T-helper 17 cell (primary cell): ENCODE results near the gene ANKRD49. TPM values are rescaled to one million over a fixed set of nuclear protein-coding genes. Genes with fewer than 3 reads are reported as not detected.
A peak's percentile ranks its signal among the peaks of the same experiment; 100 is the strongest.

Experiments
- ATAC-seq: fragments of 150-1000 bp; cut with Tn5 transposase; 2 replicates; pipeline ENCODE4 v1.10.0; 2021; ENCODE audit warnings: mild to moderate bottlenecking, moderate library complexity
- DNase-seq, 3 donors: peaks; one replicate each; pipeline versions ENCODE4 v3.0.0 to v3.0.0-alpha.2; 2020 to 2021
- H3K9me3 ChIP-seq: one replicate; pipeline ENCODE4 v1.7.0; 2013; ENCODE audit warnings: low read length, mild to moderate bottlenecking; ENCODE audit not compliant: control insufficient read depth, poor library complexity, severe bottlenecking
- H3K27ac Mint-ChIP-seq: one replicate; pipeline ENCODE4 v1.8.0; 2022; ENCODE audit warnings: mild to moderate bottlenecking, moderate library complexity, mixed read lengths
- H3K27me3 Mint-ChIP-seq: one replicate; pipeline ENCODE4 v1.8.0; 2022; ENCODE audit warnings: mixed read lengths
- H3K36me3 Mint-ChIP-seq: one replicate; pipeline ENCODE4 v1.8.0; 2022; ENCODE audit warnings: low read depth, mixed read lengths
- H3K4me1 Mint-ChIP-seq: one replicate; pipeline ENCODE4 v1.8.0; 2022; ENCODE audit warnings: mild to moderate bottlenecking, mixed read lengths
- H3K4me3 Mint-ChIP-seq: one replicate; pipeline ENCODE4 v1.8.0; 2022; ENCODE audit warnings: mild to moderate bottlenecking, moderate library complexity, mixed read lengths
- total RNA-seq, 4 donors: library from RNA in 2 of 4; stranded (reverse) in 2 of 4; gene quantifications; one replicate each; pipeline ENCODE4 v1.2.3 and lab custom pipeline; 2022 to 2026

Gene ANKRD49, protein sequence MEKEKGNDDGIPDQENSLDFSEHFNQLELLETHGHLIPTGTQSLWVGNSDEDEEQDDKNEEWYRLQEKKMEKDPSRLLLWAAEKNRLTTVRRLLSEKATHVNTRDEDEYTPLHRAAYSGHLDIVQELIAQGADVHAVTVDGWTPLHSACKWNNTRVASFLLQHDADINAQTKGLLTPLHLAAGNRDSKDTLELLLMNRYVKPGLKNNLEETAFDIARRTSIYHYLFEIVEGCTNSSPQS
- total RNA-seq (10 to 100 TPM; 27.4 to 38.1 TPM), total RNA-seq (lab: John Stamatoyannopoulos, UW) (40.7 to 84.1 reads per million in 2 donors)

DNA sequence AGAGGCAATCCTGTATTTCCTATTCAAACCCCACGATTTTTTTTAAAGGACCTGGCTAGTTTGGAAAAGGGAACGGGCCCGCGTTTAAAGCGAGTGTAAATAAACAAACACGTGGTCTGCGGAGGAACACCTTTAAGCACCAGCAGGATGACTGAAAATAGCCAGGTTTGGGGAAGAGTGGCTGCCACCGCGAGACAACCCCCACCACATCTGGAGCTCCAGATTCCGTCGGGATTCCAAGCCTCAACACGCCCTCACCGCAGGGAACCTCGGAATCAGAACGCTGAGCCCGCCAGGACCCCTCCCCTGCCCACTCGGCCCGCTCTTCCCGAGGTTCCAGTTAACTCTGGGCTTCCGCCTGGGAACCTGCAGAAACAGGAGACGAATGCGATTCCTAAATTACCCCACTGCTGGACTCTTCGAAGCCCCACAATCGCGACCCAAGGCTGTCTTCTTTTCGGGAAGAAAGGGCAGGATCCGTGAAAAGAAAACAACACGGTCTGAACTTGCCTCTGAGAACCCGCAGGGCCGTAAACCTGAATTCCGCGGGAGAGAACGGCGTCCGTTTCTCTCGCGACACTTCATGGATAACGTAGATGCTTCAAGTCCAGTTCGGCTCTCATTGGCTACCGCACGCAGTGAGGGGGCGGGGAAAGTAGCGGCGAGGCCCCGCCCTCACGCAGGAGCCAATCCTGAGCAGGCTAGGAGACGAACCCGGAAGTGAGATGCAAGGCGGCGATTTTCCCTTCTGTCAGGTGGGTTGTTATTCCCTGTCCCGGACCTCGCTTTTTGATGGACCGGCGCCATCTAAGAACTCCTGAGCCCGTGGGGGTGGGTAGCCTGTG is at the start of gene ANKRD49, which contains the start of gene MRE11:
Gene ANKRD49, plus strand, starts transcription at position 704 of the 845 bp plus-strand sequence. CDS start 2,710 bp downstream, outside the sequence.
Gene MRE11, minus strand, starts transcription at position 564 of the 845 bp plus-strand sequence. CDS start 1,043 bp downstream, outside the sequence.
- DNase-seq (peak; percentile 90 to 97 (median 96)), ATAC-seq (peak; percentile 99)
- Mint-ChIP-seq H3K4me1 (peaks cover 23% of the 10 kb centered on the region), H3K27me3 (no peaks in the 10 kb centered on the region), H3K4me3 (peak within 1 kb of the TSS; percentile 92), H3K36me3 (peaks cover 15% of the 10 kb centered on the region), H3K27ac (peak within 1 kb of the TSS; percentile 97)
- no peaks in the 10 kb centered on the region for H3K9me3 ChIP-seq

DNA sequence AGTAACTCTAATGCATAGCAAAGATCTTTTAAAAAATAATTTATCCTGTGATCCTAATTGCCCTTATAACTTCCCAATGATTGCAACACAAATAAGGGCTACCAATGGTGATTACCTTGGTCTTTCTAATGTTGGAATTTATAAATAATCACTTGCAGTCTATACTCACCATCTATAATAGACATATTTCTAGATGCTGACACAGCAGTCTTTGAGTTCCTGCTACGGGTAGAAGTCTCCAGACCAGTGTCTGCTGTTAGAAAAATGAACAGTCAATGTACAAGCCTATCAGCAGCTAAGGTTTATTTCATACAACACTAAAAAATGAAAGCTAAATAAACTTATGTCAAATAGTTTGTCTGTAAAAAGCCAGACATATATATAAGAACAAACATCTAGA is 48.1 kb upstream of the ANKRD49 start:
- no peaks in the 10 kb centered on the region for H3K9me3 ChIP-seq
- H3K27me3 Mint-ChIP-seq = no peaks in the 10 kb centered on the region
- no peak for ATAC-seq
- peaks cover 2% of the 10 kb centered on the region for H3K4me1 Mint-ChIP-seq
- DNase-seq = no peak
- no peak overlapping the region for H3K27ac Mint-ChIP-seq
- H3K4me3 Mint-ChIP-seq = no peak overlapping the region
- H3K36me3 Mint-ChIP-seq = peaks cover 13% of the 10 kb centered on the region

DNA sequence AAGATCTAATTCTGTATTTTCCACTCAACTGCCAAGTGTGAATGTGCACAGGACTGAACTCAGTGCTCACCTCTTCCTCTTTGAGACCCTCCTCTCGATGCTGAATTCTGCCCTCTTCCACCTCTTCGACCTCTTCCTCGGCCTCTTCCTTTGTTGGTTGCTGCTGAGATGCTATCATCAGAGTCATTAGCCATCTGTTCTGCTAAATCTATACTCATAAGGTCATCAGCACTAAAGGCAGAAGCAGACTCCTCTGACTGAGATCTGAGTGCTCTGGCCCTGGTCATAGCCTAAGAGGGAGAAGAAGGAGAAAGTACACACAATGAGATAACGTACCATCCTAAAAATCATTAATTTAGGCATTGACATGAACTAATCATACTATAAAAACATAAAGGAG is 46.6 kb upstream of the ANKRD49 start:
- Mint-ChIP-seq H3K36me3 (peaks cover 11% of the 10 kb centered on the region), H3K27me3 (no peaks in the 10 kb centered on the region), H3K27ac (no peak overlapping the region), H3K4me3 (no peak overlapping the region), H3K4me1 (peaks cover 2% of the 10 kb centered on the region)
- no peak for DNase-seq
- ATAC-seq = no peak
- H3K9me3 ChIP-seq = no peaks in the 10 kb centered on the region

DNA sequence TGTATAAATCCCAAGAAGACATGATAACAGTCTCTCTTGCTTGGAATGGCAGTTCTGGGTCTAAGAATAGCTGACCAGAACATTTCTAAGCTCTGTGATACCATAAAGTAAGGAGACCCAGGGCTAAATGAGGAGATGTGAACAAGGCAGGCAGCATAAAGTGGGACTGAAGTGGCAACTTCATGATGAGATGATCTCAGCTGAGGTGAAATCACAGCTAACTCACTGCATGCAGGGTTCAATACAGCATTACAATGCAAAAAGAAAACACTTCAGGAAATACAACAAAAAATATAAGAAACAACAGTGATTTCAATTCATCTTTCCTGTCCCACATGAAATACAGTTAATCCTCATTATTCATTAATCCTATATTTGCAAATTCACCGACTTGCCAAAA is 44.8 kb upstream of the ANKRD49 start:
- H3K36me3 Mint-ChIP-seq = peaks cover 12% of the 10 kb centered on the region
- no peaks in the 10 kb centered on the region for H3K27me3 Mint-ChIP-seq
- no peaks in the 10 kb centered on the region for H3K9me3 ChIP-seq
- DNase-seq (no peak), ATAC-seq (no peak)
- no peak overlapping the region for H3K27ac Mint-ChIP-seq
- peaks cover 2% of the 10 kb centered on the region for H3K4me1 Mint-ChIP-seq
- no peak overlapping the region for H3K4me3 Mint-ChIP-seq

DNA sequence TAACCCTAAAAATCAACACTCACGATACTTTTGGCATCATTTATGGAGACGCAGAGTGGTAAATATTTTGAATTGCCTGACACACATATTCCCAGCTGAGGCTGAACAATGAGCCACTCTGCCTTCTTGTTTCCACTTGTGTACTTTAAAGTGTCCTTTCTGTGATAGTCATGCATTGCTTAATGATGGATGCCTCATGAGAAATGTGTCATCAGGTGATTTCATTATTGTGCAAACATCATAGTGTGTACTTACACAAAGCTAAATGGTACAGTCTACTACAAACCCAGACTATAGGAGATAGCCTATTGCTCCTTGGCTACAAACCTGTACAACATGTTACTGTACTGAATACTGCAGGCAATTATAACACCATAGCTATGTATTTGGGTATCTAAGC is 44.3 kb upstream of the ANKRD49 start:
- H3K9me3 ChIP-seq = no peaks in the 10 kb centered on the region
- Mint-ChIP-seq H3K4me3 (no peak overlapping the region), H3K36me3 (peaks cover 9% of the 10 kb centered on the region), H3K27me3 (no peaks in the 10 kb centered on the region), H3K4me1 (peaks cover 2% of the 10 kb centered on the region), H3K27ac (no peak overlapping the region)
- ATAC-seq (no peak), DNase-seq (no peak)

DNA sequence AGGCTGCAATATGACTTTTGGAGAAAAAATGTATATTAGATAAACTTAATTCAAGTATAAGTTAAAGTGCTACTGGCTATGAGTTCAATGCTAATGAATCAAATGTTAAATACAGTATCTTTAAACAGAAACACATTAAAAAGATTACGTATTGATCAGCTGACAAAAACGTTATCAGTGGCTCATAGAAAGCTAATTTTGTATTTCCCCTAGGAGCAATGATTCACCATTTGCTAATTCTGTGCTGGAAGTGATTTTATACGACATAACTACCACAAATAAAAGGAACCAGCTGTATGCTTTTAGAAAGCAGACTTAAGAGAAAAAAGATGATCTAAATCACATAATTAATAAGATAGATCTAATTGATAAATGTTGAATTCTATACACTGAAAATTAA is 43.7 kb upstream of the ANKRD49 start:
- H3K36me3 Mint-ChIP-seq = peaks cover 9% of the 10 kb centered on the region
- H3K27ac Mint-ChIP-seq = no peak overlapping the region
- ATAC-seq (no peak), DNase-seq (no peak)
- H3K4me1 Mint-ChIP-seq = peaks cover 2% of the 10 kb centered on the region
- H3K4me3 Mint-ChIP-seq = no peak overlapping the region
- no peaks in the 10 kb centered on the region for H3K9me3 ChIP-seq
- H3K27me3 Mint-ChIP-seq = no peaks in the 10 kb centered on the region

DNA sequence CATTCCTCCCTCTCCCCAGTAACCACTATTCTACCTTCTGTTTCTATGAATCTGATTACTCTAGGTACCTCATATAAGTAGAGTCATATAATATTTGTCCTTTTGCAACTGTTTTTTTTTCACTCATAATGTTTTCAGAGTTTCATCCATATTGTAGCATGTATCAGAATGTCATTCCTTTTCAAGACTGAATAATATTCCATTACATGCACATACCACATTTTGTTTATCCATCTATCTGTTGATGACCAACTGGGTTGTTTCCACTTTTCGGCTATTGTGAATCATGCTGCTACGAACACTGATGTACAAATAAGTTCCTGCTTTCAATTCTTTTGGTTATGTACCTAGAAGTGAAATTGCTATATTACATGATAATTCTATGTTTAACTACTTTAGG is 40.8 kb upstream of the ANKRD49 start:
- ATAC-seq = no peak
- H3K27me3 Mint-ChIP-seq = no peaks in the 10 kb centered on the region
- no peak overlapping the region for H3K27ac Mint-ChIP-seq
- DNase-seq = no peak
- H3K4me3 Mint-ChIP-seq = no peak overlapping the region
- H3K9me3 ChIP-seq = no peaks in the 10 kb centered on the region
- H3K4me1 Mint-ChIP-seq = peaks cover 3% of the 10 kb centered on the region
- H3K36me3 Mint-ChIP-seq = peaks cover 10% of the 10 kb centered on the region

DNA sequence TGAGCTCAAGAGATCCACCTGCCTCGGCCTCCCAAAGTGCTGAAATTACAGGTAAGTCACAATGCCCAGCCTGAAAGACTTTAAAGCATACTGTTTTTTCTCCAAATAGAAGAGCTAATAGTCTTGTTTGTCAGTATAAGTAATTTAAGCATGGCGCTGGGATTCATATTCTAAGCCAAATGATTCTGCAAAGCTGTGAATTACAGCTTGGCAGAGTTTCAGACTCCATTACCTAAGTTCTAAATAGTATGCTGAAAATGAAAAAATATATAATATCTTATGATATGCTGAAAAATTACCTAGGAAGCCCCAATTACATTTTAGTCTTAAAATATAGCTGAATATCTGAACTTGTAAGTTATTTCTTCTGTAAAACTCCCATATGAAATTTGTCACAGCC is 39.5 kb upstream of the ANKRD49 start:
- Mint-ChIP-seq H3K27ac (no peak overlapping the region), H3K27me3 (no peaks in the 10 kb centered on the region), H3K4me1 (peaks cover 3% of the 10 kb centered on the region), H3K4me3 (no peak overlapping the region), H3K36me3 (peaks cover 9% of the 10 kb centered on the region)
- no peaks in the 10 kb centered on the region for H3K9me3 ChIP-seq
- no peak for DNase-seq
- no peak for ATAC-seq

DNA sequence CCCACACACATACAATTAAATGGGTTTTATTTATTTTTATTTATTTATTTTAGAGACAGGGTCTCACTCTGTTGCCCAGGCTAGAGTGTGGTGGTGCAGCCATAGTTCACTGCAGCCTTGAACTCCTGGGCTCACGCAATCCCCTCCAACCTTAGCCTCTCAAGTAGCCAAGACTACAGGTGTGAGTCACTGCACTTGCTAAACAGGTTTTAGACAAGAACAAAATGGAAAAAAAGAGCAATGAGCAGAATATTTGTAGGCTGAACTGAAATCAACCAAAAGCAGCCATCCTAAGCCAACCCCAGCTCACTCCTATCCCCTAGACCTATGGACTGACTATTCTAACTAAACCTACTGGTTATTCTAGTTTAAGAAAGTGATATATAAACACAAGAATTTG is 37.9 kb upstream of the ANKRD49 start:
- H3K9me3 ChIP-seq = no peaks in the 10 kb centered on the region
- H3K4me1 Mint-ChIP-seq = peaks cover 3% of the 10 kb centered on the region
- H3K36me3 Mint-ChIP-seq = peaks cover 16% of the 10 kb centered on the region
- H3K27me3 Mint-ChIP-seq = no peaks in the 10 kb centered on the region
- ATAC-seq (no peak), DNase-seq (no peak)
- H3K27ac Mint-ChIP-seq = no peak overlapping the region
- no peak overlapping the region for H3K4me3 Mint-ChIP-seq

DNA sequence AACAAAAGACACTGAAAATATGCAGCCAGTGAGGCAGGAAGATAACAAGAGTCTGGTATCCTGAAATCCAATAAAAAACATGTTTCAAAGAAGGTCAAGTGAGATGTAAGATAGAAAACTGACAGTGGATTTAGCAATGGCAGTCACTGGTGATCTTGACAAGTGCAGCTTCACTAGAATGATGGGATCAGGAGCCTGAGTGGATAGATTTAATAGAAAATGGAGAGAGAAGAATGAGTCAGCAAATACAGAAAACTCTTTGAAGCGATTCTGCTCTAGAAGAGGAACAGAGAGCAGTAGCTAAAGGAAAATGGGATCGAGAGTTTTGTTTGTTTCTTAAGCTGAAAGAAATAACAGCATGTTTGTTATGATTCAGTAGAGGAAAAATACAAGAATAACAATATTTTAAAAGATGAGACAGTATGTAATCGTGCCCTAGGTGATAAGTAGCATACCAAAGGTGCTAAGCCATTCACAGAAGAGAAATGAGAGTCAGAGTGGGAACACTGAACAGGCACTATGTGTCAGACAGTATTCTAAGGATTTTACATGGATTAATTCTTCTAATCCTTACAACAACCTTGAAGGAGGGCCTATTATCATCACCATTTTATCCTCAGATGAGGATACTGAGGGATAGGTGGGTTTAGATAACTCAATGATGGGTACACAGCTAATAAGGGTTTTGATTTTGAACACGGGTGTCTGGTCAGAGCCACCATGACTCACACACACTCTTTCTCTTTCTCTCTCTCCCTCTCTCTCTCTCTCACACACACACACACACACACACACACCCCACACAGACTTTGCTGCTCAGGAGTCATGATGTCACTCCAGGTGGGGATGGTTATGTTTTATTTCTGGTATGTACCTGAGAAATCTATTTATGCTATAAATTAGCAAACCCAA is 36.4 kb upstream of the ANKRD49 start:
- no peaks in the 10 kb centered on the region for H3K9me3 ChIP-seq
- ATAC-seq = no peak
- peaks cover 3% of the 10 kb centered on the region for H3K4me1 Mint-ChIP-seq
- H3K36me3 Mint-ChIP-seq = peaks cover 18% of the 10 kb centered on the region
- H3K27ac Mint-ChIP-seq = no peak overlapping the region
- no peaks in the 10 kb centered on the region for H3K27me3 Mint-ChIP-seq
- H3K4me3 Mint-ChIP-seq = no peak overlapping the region
- no peak for DNase-seq

DNA sequence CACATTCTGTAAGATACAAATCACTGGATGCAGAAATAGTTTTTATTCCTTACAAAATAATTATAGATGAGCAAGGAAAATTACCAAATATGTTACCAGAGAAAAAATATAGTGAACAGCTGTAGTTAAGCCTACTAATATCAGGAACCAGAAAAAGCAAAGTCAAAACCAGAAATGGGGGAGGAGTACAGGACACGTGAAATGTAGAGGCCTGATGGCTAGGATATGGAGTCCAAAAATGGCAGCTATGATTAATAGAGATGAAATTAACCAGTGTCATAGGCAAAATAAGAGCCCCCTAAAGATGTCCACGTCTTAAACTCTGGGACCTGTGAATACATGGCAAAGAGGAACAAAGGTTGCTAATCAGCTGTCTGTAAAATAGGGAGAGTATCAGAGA is 34.2 kb upstream of the ANKRD49 start:
- H3K36me3 Mint-ChIP-seq = peaks cover 16% of the 10 kb centered on the region
- no peak for ATAC-seq
- no peak overlapping the region for H3K4me3 Mint-ChIP-seq
- no peaks in the 10 kb centered on the region for H3K27me3 Mint-ChIP-seq
- DNase-seq = no peak
- H3K4me1 Mint-ChIP-seq = peaks cover 3% of the 10 kb centered on the region
- no peak overlapping the region for H3K27ac Mint-ChIP-seq
- H3K9me3 ChIP-seq = no peaks in the 10 kb centered on the region

DNA sequence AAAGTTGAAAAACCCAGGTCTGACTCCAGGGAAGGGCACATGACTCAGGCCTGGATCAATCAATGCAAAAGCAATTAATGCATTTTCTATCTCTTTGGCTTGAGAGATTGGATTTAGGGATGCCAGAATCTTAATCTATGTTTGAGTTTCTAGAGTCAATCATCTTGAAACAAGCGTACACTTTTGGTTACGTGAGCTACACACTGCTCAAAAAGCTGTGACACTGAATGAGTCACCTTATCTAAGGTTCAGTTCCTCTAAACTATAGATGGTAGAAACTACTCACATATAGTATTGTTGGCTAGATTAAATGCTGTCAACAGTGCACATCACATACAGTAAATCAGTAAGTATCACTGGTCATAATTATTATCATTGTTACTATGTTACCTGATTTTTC is 24.4 kb upstream of the ANKRD49 start:
- Mint-ChIP-seq H3K27me3 (no peaks in the 10 kb centered on the region), H3K4me1 (peaks cover 9% of the 10 kb centered on the region), H3K27ac (no peak overlapping the region), H3K4me3 (no peak overlapping the region), H3K36me3 (peaks cover 25% of the 10 kb centered on the region)
- ATAC-seq = no peak
- no peaks in the 10 kb centered on the region for H3K9me3 ChIP-seq
- no peak for DNase-seq
